ENCODE results near the gene MAGI2. TPM values are rescaled to one million over a fixed set of nuclear protein-coding genes. Genes with fewer than 3 reads are reported as not detected.

Gene MAGI2
- total RNA-seq, 4 donors from 2014 or later = 7.8 to 44.7 (median 21.1) TPM

GRCh38 chr7:78043159-78043558 is 1410.3 kb downstream of the MAGI2 start:
- Histone ChIP-seq H3K27me3 (no peaks in the 10 kb centered on the region), H3K9me3 (no peaks in the 10 kb centered on the region), H3K36me3 (no peaks in the 10 kb centered on the region), H3K27ac (no peak overlapping the region), H3K4me1 (peaks cover 0 to 2% (median 0%) of the 10 kb centered on the region in 3 donors), H3K4me3 (no peak overlapping the region)
- 80 to 84% methylated on average over 2 of the region's 2 CpGs for WGBS, 2 donors (ENCODE audit: low coverage in 1 of 2)
- no peak for TF ChIP-seq POLR2A (IDR thresholded peaks at IDR 0.05)
- TF ChIP-seq EP300 (IDR thresholded peaks at IDR 0.05) = no peak
- no peak for TF ChIP-seq CTCF (IDR thresholded peaks at IDR 0.05)
- no peak for TF ChIP-seq POLR2AphosphoS5 (IDR thresholded peaks at IDR 0.05)
- ATAC-seq = no peak

DNA sequence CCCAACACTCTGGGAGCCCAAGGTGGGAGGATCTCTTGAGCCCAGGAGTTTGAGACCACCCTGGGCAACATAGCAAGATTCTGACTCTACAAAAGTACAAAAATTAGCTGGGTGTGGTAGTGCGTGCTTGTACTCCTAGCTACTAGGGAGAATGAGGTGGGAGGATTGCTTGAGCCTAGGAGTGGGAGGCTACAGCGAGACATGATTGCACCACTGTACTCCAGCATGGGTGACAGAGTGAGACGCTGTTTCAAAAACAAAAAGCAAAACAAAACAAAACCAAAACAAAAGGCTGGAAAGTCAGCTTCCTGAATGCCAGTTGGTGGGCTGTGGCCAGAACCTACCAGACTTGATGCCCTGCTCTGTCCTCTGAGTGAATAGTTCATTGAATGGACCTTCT is 1412.0 kb downstream of the MAGI2 start:
- TF ChIP-seq POLR2A (IDR thresholded peaks at IDR 0.05) = no peak
- no peak for TF ChIP-seq POLR2AphosphoS5 (IDR thresholded peaks at IDR 0.05)
- TF ChIP-seq CTCF (IDR thresholded peaks at IDR 0.05) = no peak
- no peak for TF ChIP-seq EP300 (IDR thresholded peaks at IDR 0.05)
- 96 to 100% methylated on average over 2 to 3 of the region's 3 CpGs for WGBS, 2 donors (ENCODE audit: low coverage in 1 of 2)
- H3K27ac ChIP-seq = no peak overlapping the region
- H3K9me3 ChIP-seq = no peaks in the 10 kb centered on the region
- no peak overlapping the region for H3K4me3 ChIP-seq
- H3K4me1 ChIP-seq = peaks cover 0 to 2% (median 0%) of the 10 kb centered on the region in 3 donors
- ATAC-seq = no peak
- H3K27me3 ChIP-seq = no peaks in the 10 kb centered on the region
- no peaks in the 10 kb centered on the region for H3K36me3 ChIP-seq

- no peak overlapping the region for H3K4me3 ChIP-seq
- peak; percentile 49 to 83 (median 50) for TF ChIP-seq CTCF (IDR thresholded peaks at IDR 0.05)
- no peak for TF ChIP-seq POLR2AphosphoS5 (IDR thresholded peaks at IDR 0.05)
- no peak for TF ChIP-seq POLR2A (IDR thresholded peaks at IDR 0.05)
- no peak for TF ChIP-seq EP300 (IDR thresholded peaks at IDR 0.05)
- H3K36me3 ChIP-seq = no peaks in the 10 kb centered on the region
- H3K27ac ChIP-seq = no peak overlapping the region
- H3K4me1 ChIP-seq = peaks cover 0 to 2% (median 0%) of the 10 kb centered on the region in 3 donors
- peak; percentile 68 for ATAC-seq
- no peaks in the 10 kb centered on the region for H3K27me3 ChIP-seq
- H3K9me3 ChIP-seq = no peaks in the 10 kb centered on the region
- WGBS, 2 donors (ENCODE audit: low coverage in 1 of 2) = 63 to 67% methylated on average over 5 of the region's 40 CpGs
These were observed 1413.4 kb downstream of the MAGI2 start for GRCh38 chr7:78039790-78040776.

GRCh38 chr7:78038465-78039080 is 1414.9 kb downstream of the MAGI2 start:
- Histone ChIP-seq H3K27me3 (no peaks in the 10 kb centered on the region), H3K4me1 (peaks cover 0 to 2% (median 0%) of the 10 kb centered on the region in 3 donors), H3K36me3 (no peaks in the 10 kb centered on the region), H3K9me3 (no peaks in the 10 kb centered on the region), H3K4me3 (no peak overlapping the region), H3K27ac (no peak overlapping the region)
- no peak for ATAC-seq
- WGBS, 2 donors (ENCODE audit: low coverage in 1 of 2) = 74 to 89% methylated on average over 5 to 7 of the region's 7 CpGs
- TF ChIP-seq EP300 (IDR thresholded peaks at IDR 0.05) (no peak), POLR2AphosphoS5 (IDR thresholded peaks at IDR 0.05) (no peak), CTCF (IDR thresholded peaks at IDR 0.05) (no peak), POLR2A (IDR thresholded peaks at IDR 0.05) (no peak)
